A673 (cell line): ENCODE results near the gene CNTROB. TPM values are rescaled to one million over a fixed set of nuclear protein-coding genes. Genes with fewer than 3 reads are reported as not detected.

Source experiments
- BruUV-seq: library from RNA; stranded (reverse); fragments of 400-500 nt; replicated peaks from 2 replicates; lab custom pipeline; 2021; lab: Mats Ljungman, UMichigan
- CTCF ChIA-PET: fragments of 300-600 bp; sonication (Branson Sonifier 250); formaldehyde crosslinking; loops from one replicate; lab custom pipeline; 2022; ENCODE audit warnings: antibody characterized with exemption; lab: Charles Lee
- POLR2A ChIA-PET: fragments of 300-600 bp; sonication (Branson Sonifier 250); formaldehyde crosslinking; loops from one replicate; lab custom pipeline; 2022; ENCODE audit warnings: antibody characterized with exemption; ENCODE audit not compliant: low non-redundant PET; lab: Charles Lee
- DNase-seq: peaks from one replicate; pipeline ENCODE4 v3.0.0-alpha.2; 2015; ENCODE audit warnings: low spot score
- H3K27ac ChIP-seq: fragments of 200-600 bp; sonication (generic); 2 replicates; pipeline ENCODE4 v1.5.1; 2016; ENCODE audit warnings: mixed run types, low read depth, mild to moderate bottlenecking, mixed read lengths, antibody characterized with exemption, low read length; ENCODE audit not compliant: poor library complexity, severe bottlenecking
- H3K27me3 ChIP-seq: fragments of 200-600 bp; sonication (generic); replicated peaks from 2 replicates; pipeline ENCODE4 v1.6.1; 2017; ENCODE audit warnings: mixed run types, low read depth, mild to moderate bottlenecking, mixed read lengths, antibody characterized with exemption, low read length; ENCODE audit not compliant: insufficient read depth, poor library complexity
- H3K36me3 ChIP-seq: fragments of 200-600 bp; sonication (generic); 2 replicates; pipeline ENCODE4 v1.6.1; 2016; ENCODE audit warnings: mixed run types, mild to moderate bottlenecking, mixed read lengths, antibody characterized with exemption, low read length; ENCODE audit not compliant: insufficient read depth, poor library complexity, severe bottlenecking
- H3K4me1 ChIP-seq: fragments of 200-600 bp; sonication (generic); 2 replicates; pipeline ENCODE4 v1.6.1; 2017; ENCODE audit warnings: mixed run types, mild to moderate bottlenecking, mixed read lengths, antibody characterized with exemption, low read length; ENCODE audit not compliant: insufficient read depth, poor library complexity, severe bottlenecking
- H3K4me3 ChIP-seq: fragments of 200-600 bp; sonication (generic); 2 replicates; pipeline ENCODE4 v1.5.1; 2016; ENCODE audit warnings: low read depth, mixed run types, mild to moderate bottlenecking, mixed read lengths, low read length; ENCODE audit not compliant: poor library complexity, severe bottlenecking
- H3K9me3 ChIP-seq: fragments of 200-600 bp; sonication (generic); 2 replicates; pipeline ENCODE4 v1.6.1; 2016; ENCODE audit warnings: mixed run types, low read depth, mild to moderate bottlenecking, mixed read lengths, antibody characterized with exemption, low read length; ENCODE audit not compliant: poor library complexity, severe bottlenecking
- CTCF ChIP-seq: fragments of 300-800, 200-600 bp; sonication (generic); conservative IDR thresholded peaks from 2 replicates; pipeline ENCODE4 v1.5.1; 2017; ENCODE audit warnings: low read depth, mild to moderate bottlenecking, antibody characterized with exemption, low read length, moderate library complexity, mixed read lengths
- EZH2 ChIP-seq: fragments of 200-600 bp; sonication (generic); IDR thresholded peaks from 2 replicates; pipeline ENCODE4 v1.6.1; 2017; ENCODE audit warnings: borderline replicate concordance, low read depth, mild to moderate bottlenecking, mixed read lengths, antibody characterized with exemption, low read length; ENCODE audit not compliant: poor library complexity, severe bottlenecking
- intact Hi-C: fragments of 100-400 bp; cut with micrococcal nuclease; formaldehyde crosslinking; loops from one replicate; pipeline ENCODE4 v1.10.0; 2022; ENCODE audit not compliant: unreplicated experiment
- total RNA-seq: library from RNA; stranded (reverse); gene quantifications from 2 replicates; pipeline ENCODE4 v1.2.3, GENCODE V29; 2021

The CNTROB gene
- total RNA-seq, 1 experiment from 2014 or later, result 72.3 TPM

GRCh38 chr17:7922845-7923628 lies 9.0 kb upstream of the CNTROB start:
- H3K4me3 ChIP-seq, result no peak overlapping the region
- no peaks in the 10 kb centered on the region for H3K9me3 ChIP-seq
- no peaks in the 10 kb centered on the region for H3K27me3 ChIP-seq
- TF ChIP-seq EZH2, result no peak
- no peak for TF ChIP-seq CTCF
- no peak overlapping the region for H3K27ac ChIP-seq
- CTCF ChIA-PET, result no interaction called here
- H3K4me1 ChIP-seq, result no peaks in the 10 kb centered on the region
- intact Hi-C loops, result no loop called here
- H3K36me3 ChIP-seq, result no peaks in the 10 kb centered on the region
- DNase-seq, result peak; percentile 35
- POLR2A ChIA-PET, result interaction anchor here (0.6 kb wide), 1 partner anchor 9 kb away, joined by 3 read pairs; the partner anchor contains the start of genes CNTROB and TRAPPC1
- BruUV-seq, result no TSS peak

- Histone ChIP-seq H3K27ac (no peak overlapping the region), H3K27me3 (no peaks in the 10 kb centered on the region), H3K4me3 (no peak overlapping the region), H3K9me3 (no peaks in the 10 kb centered on the region), H3K36me3 (no peaks in the 10 kb centered on the region), H3K4me1 (peaks cover 5% of the 10 kb centered on the region)
- TF ChIP-seq EZH2 (no peak), CTCF (no peak)
- ChIA-PET POLR2A (no interaction called here), CTCF (no interaction called here)
- DNase-seq, result no peak
- intact Hi-C loops, result no loop called here
- no TSS peak for BruUV-seq
Measured at GRCh38 chr17:7927596-7927995, 4.4 kb upstream of the CNTROB start.

- Histone ChIP-seq H3K4me3 (peak within 1 kb of the TSS; percentile 67), H3K27ac (peak within 1 kb of the TSS; percentile 73), H3K9me3 (no peaks in the 10 kb centered on the region), H3K4me1 (peaks cover 17% of the 10 kb centered on the region), H3K27me3 (no peaks in the 10 kb centered on the region), H3K36me3 (no peaks in the 10 kb centered on the region)
- intact Hi-C loops, result loop anchor here (5.0 kb wide), 2 partner anchors 42 to 188 kb away; partner anchors contain the start of genes ALOXE3 and CHD3
- TF ChIP-seq CTCF (no peak), EZH2 (no peak)
- peak; percentile 93 for DNase-seq
- no TSS peak for BruUV-seq
- ChIA-PET POLR2A (interaction anchor here (0.6 to 0.8 kb wide), 2 partner anchors 12 to 13 kb away, joined by 3 to 5 read pairs; partner anchors contain the start of gene RNF227), CTCF (interaction anchor here (1.0 to 1.1 kb wide), 2 partner anchors 59 to 61 kb away, joined by 4 to 6 read pairs; no protein-coding TSS in a partner anchor)
Measured at GRCh38 chr17:7929158-7930023, 2.6 kb upstream of the CNTROB start, which contains the start of gene KCNAB3. KCNAB3 (minus strand) TSS chr17:7929856; CDS start chr17:7929435, 421 bp downstream.
